Measurements from ENCODE around the gene NT5C.
"Not testable (repeated sequence)": the region's sequence is repeated elsewhere in the genome, so short reads cannot be mapped to it uniquely, and the experiment has no call there.

NT5C gene

GRCh38 chr17:75144816-75145512, 13.4 kb upstream of the NT5C start:
- no peak for DNase-seq (ENCODE audit: low read depth in 3 of 3, low spot score in 1 of 3)

DNA sequence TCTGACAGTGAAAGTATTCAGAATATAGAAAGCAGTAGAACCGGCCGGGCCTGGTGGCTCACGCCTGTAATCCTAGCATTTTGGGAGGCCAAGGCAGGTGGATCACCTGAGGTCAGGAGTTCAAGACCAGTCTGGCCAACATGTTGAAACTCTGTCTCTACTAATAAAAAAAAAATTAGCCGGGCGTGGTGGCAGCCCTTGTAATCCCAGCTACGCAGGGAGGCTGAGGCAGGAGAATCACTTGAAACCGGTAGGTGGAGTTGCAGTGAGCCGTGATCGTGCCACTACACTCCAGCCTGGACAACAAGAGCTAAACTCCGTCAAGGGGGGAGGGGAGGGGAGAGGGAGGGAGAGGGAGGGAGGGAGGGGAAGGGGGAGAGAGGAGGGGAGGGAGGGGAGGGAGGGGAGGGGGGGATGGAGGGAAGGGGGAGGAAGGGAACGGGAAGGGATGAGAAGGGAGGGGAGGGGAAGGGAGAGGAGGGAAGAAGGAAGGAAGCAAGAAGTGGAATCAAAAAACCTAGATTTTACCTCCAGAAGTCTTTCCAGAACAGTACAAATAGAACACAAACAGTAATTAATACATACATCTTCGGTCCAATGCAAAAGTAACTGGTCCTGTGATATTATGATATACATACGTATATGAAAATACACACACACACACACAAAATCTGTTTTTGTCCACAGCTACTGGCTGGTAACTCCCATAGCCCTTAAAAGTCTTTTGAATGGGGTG, 10.9 kb upstream of the NT5C start:
- no peak for DNase-seq (ENCODE audit: low read depth in 3 of 3, low spot score in 1 of 3)

GRCh38 chr17:75138519-75138918, 7.0 kb upstream of the NT5C start:
- DNase-seq (ENCODE audit: low read depth in 3 of 3, low spot score in 1 of 3) = no peak

DNA sequence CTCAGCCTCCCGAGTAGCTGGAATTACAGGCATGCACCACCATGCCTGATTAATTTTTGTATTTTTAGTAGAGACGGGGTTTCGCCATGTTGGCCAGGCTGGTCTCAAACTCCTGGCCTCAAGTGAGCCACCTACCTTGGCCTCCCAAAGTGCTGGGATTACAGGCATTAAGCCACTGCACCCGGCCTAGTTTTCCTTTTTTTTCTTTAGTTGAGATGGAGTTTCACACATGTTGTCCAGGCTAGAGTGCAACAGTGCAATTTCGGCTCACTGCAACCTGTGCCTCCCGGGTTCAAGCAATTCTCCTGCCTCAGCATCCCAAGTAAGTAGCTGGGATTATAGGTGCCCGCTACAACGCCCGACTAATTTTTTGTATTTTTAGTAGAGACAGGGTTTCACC, 6.2 kb upstream of the NT5C start:
- DNase-seq (ENCODE audit: low read depth in 3 of 3, low spot score in 1 of 3) = not testable (repeated sequence)

GRCh38 chr17:75135946-75136345, 4.4 kb upstream of the NT5C start:
- no peak for DNase-seq (ENCODE audit: low read depth in 3 of 3, low spot score in 1 of 3)

GRCh38 chr17:75135452-75135851, 3.9 kb upstream of the NT5C start:
- DNase-seq (ENCODE audit: low read depth in 3 of 3, low spot score in 1 of 3) = no peak

- not testable (repeated sequence) for DNase-seq (ENCODE audit: low read depth in 3 of 3, low spot score in 1 of 3)
Observed at GRCh38 chr17:75133607-75134347, 2.2 kb upstream of the NT5C start.

DNA sequence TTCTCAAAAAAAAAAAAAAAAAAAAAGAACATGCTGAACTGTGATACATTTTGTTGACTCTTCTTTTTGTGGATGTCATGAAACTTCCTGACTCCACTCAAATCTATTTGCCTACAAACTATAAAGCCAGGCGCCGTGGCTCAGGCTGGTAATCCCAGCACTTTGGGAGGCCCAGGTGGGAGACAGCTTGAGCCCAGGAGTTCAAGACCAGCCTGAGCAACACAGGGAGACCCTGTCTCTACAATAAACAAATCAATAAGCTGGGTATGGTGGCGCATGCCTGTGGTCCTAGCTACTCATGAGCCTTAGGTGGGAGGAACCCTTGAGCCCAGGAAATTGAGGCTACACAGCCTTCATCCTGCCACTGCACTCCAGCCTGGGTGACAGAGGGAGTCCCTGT, 1.5 kb upstream of the NT5C start:
- DNase-seq (ENCODE audit: low read depth in 3 of 3, low spot score in 1 of 3) = no peak

- DNase-seq (ENCODE audit: low read depth in 3 of 3, low spot score in 1 of 3) = not testable (repeated sequence)
Observed at GRCh38 chr17:75132018-75133000, 767 bp upstream of the NT5C start.

DNA sequence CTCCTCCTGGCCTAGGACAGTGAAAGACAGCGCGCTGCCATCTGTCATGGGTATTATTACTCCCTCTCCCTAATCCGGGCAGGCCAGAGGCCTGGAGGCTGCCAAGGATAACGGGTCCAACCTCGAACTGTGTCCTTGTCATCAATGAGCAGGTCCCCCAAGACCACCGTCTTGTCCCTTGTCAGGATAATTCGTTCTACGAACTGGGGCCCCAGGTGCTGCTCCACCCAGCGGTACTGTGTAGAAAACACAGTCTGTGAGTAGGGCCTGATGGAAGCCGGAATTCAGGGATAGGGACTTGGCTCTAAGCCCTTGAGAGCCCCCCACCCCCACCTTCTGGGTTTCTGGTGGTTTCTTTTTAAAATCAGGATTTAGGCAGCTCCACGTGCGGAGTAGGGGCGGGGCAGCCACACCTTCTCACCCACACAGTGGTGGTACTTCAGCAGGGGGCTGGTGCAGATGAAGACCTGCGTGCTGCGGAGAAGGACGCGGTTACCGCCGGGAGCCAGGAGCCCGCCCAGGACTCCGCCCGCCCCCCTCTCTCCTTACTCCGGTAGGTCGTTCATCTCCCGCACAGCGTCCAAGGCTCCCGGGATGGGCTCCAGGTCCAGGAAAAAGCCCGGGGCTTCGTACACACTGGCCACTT, 787 bp downstream of the NT5C start:
- DNase-seq (ENCODE audit: low read depth in 3 of 3, low spot score in 1 of 3) = peak in 1 of 3 donors; percentile 35

GRCh38 chr17:75130059-75130631, 1.4 kb downstream of the NT5C start:
- no peak for DNase-seq (ENCODE audit: low read depth in 3 of 3, low spot score in 1 of 3)

DNA sequence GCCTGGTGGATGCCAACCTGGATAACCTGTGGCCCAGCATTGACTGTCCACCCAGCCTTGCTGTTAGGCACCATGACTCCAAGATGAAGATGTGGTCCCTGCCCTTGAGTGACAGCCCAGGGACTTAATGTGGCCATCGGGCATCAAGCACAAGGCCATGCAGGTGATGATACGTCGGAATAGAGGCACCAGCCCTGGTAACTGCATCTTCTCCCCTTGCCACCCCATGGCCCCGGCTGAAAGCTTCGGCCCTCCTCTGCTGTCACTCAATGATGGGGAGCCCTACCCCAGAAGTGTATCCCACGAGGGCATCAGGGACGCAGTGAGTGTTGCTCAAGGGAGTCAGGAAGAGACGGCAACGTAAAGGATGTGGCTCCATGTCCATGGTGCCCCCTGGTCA, 2.0 kb downstream of the NT5C start:
- DNase-seq (ENCODE audit: low read depth in 3 of 3, low spot score in 1 of 3) = no peak

GRCh38 chr17:75128694-75129505, 2.6 kb downstream of the NT5C start:
- DNase-seq (ENCODE audit: low read depth in 3 of 3, low spot score in 1 of 3) = no peak

- not testable (repeated sequence) for DNase-seq (ENCODE audit: low read depth in 3 of 3, low spot score in 1 of 3)
Observed at GRCh38 chr17:75127936-75128335, 3.6 kb downstream of the NT5C start.

- DNase-seq (ENCODE audit: low read depth in 3 of 3, low spot score in 1 of 3) = no peak
Observed at GRCh38 chr17:75126954-75127353, 4.6 kb downstream of the NT5C start.

DNA sequence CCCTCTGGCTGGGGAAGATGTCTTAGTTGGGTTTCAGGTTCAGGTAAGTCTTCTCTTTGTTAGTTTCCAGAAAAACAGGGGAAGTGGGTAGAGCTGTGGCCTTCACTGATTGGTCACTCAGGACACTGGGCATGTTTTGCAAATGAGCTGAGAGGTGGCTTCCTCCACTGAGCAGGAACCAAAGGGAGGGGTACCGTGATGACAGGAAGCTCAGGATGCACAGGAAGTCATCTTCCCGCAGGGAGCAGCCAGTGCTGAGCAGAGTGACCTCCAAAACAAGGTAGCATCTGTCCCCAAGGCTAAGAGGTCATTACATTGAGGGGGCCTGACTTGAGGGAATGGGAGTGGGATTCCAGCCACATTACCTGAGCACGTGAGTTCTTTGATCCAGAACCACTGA, 5.6 kb downstream of the NT5C start:
- no peak for DNase-seq (ENCODE audit: low read depth in 3 of 3, low spot score in 1 of 3)

- no peak for DNase-seq (ENCODE audit: low read depth in 3 of 3, low spot score in 1 of 3)
Observed at GRCh38 chr17:75124819-75125162, 6.8 kb downstream of the NT5C start.

GRCh38 chr17:75124041-75124818, 7.3 kb downstream of the NT5C start:
- DNase-seq (ENCODE audit: low read depth in 3 of 3, low spot score in 1 of 3) = peak in 1 of 3 donors; percentile 45

Measured in stimulated activated CD4-positive, alpha-beta T cell treated with anti-CD3 and anti-CD28 coated beads, TNF-alpha, amount 100 ng/mL, for 1 hour (primary cell).